ENCODE measurements around the gene NCAPH2.
A peak's percentile ranks its signal among the peaks of the same experiment; 100 is the strongest.

NCAPH2 gene

DNA sequence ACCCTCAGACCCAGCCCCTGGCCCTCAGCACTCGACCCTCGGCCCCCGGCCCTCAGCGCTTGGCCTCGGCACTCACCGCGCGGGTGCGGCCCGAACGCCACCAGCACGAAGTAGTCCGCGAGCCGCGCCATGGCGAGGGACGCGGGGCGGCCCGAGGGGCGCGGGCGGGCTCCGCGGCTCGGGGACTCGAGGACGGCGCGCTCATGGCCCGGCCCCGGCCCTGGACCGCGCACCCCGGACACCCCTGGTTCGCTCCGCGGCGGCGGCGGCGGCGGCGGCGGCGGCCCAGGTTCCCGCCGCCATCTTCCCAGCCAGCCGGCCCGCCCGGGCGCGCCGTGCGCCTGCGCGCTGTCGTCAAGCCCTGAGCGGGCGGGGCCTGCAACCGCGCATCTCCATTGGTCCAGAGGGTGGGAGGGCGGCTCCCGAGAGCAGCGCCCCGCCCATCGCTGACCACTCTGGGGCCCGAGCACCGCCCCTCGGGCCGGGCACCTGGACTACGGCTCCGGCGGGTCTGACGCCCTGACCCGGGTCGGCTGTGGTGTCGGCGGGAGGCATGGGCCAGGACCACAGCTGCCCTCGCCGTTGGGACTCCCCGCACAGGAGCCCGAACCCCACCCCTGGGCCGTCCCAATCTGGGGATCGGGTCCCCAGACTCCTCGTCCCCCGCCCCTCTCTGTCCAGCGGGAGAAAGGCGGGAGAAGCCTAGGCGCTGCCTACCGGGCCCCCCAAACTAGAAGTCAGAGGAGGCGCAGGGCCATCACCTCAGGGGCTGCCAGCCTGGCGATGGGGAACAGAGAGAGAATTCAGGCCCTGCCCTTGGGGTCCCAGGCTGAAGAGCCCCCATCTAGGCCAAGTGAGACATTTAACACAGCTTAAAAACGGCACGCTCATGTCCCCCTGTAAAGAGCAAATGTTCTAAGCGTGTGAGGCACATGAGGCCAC is 33.0 kb upstream of the NCAPH2 start, which contains the start of gene SBF1:
TSS of gene SBF1 (minus strand) at position 326 of the 942 bp plus-strand sequence. CDS start at position 131, 195 bp downstream.
- TF ChIP-seq, protein P1, sequence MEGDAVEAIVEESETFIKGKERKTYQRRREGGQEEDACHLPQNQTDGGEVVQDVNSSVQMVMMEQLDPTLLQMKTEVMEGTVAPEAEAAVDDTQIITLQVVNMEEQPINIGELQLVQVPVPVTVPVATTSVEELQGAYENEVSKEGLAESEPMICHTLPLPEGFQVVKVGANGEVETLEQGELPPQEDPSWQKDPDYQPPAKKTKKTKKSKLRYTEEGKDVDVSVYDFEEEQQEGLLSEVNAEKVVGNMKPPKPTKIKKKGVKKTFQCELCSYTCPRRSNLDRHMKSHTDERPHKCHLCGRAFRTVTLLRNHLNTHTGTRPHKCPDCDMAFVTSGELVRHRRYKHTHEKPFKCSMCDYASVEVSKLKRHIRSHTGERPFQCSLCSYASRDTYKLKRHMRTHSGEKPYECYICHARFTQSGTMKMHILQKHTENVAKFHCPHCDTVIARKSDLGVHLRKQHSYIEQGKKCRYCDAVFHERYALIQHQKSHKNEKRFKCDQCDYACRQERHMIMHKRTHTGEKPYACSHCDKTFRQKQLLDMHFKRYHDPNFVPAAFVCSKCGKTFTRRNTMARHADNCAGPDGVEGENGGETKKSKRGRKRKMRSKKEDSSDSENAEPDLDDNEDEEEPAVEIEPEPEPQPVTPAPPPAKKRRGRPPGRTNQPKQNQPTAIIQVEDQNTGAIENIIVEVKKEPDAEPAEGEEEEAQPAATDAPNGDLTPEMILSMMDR (conservative IDR thresholded peaks at IDR 0.05; ENCODE audit: low read depth, low read length) = no peak
- peak; percentile 52 for DNase-seq (ENCODE audit: low read depth)
- H3K4me3 ChIP-seq (ENCODE audit: low read length) = peak within 1 kb of the TSS; percentile 63

DNA sequence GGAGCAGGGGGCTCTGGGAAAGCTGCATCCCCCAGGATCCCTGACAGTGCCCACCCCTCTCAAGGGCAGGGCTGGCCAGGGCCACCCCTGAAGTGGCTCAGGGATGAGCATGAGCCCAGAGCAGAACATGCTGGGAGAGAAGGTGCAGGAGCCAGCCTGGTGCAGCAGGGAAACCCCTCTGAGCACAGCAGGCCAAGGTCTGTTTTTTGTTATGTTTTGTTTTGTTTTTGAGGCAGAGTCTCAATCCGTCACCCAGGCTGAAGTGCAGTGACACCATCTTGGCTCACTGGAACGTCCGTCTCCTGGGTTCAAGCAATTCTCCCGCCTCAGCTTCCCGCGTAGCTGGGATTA is 32.4 kb upstream of the NCAPH2 start:
- TF ChIP-seq, protein P1 (conservative IDR thresholded peaks at IDR 0.05; ENCODE audit: low read depth, low read length) = no peak
- H3K4me3 ChIP-seq (ENCODE audit: low read length) = no peak overlapping the region
- DNase-seq (ENCODE audit: low read depth) = no peak

DNA sequence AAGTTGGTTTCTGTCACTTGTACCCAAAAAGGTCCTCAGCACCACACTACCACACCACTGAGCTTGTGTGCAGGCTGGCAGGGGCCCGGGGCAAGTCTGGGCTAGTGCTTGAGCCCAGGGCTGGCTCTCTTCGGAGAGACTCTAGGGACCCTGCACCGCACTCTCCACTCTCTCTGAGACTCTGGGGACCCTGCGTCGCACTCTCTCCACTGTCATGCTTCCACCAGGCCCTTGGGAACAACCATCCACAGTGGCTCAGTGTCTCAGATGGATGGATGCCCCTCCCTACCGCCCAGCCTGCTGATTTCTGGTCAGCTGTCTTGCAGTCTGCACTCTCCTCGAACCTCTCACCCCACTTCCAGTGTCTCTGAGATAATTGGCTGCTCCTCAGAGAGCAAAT is 31.2 kb upstream of the NCAPH2 start:
- TF ChIP-seq, protein P1 (conservative IDR thresholded peaks at IDR 0.05; ENCODE audit: low read depth, low read length) = no peak
- DNase-seq (ENCODE audit: low read depth) = no peak
- H3K4me3 ChIP-seq (ENCODE audit: low read length) = no peak overlapping the region

DNA sequence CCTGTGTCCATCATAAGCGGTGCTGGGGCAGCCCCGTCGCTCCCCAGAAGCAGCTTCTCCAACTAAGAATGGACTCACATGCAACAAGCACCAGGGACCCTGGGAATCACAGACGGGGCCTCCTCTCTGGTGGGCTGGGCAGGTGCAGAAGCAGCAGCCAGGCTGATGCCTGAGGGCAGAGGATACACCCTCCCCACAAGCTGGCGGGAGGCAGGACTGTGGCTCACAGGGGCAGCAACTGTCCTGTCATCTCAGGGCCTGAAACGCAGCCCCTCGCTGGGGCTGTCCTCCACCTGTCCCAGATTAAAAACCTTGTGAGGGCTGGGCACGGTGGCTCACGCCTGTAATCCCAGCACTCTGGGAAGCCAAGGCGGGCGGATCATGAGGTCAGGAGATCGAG is 30.1 kb upstream of the NCAPH2 start:
- TF ChIP-seq, protein P1 (conservative IDR thresholded peaks at IDR 0.05; ENCODE audit: low read depth, low read length) = no peak
- no peak overlapping the region for H3K4me3 ChIP-seq (ENCODE audit: low read length)
- DNase-seq (ENCODE audit: low read depth) = no peak

DNA sequence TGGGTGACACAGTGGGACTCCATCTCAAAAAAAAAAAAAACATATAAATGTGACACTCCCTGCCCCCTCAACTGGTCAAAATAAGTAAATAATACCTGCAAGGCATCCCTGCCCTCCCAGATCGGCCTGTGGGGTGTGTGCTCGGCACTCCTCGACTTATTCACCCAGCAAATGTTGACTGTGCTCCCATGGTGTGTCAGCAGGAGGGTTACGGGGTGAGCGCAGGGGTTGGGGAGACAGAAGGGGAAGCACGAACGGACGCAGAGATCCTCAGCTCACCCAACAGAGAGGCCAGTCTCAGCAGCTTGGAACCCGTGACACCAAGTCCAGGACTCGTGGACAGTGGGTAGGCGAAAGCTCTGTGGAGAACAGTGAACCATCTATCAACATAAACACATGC is 28.3 kb upstream of the NCAPH2 start:
- no peak overlapping the region for H3K4me3 ChIP-seq (ENCODE audit: low read length)
- DNase-seq (ENCODE audit: low read depth) = no peak
- TF ChIP-seq, protein P1 (conservative IDR thresholded peaks at IDR 0.05; ENCODE audit: low read depth, low read length) = no peak

DNA sequence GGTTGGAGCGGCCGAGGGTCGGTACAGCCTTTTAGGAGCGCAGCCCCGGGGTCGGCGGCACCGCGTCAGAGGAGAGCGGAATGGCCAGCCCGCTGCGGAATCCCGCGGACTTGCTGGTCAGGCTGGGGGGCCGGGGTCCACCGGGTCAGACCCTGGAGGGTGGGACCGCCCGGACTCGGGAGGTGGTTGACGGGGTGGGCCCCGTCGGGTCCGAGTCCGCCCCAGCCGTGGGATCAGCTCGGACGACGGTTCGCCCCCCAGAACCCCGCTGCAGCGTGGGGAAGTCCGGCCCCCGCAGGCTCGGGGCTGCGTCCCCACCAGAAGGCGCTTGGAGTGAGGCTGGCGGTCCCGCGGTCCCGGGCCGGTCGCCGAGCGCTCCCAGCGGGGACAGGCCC is 27.0 kb upstream of the NCAPH2 start:
- TF ChIP-seq, protein P1 (conservative IDR thresholded peaks at IDR 0.05; ENCODE audit: low read depth, low read length) = no peak
- no peak overlapping the region for H3K4me3 ChIP-seq (ENCODE audit: low read length)

More for the DNA sequence above, 27.0 kb upstream of the NCAPH2 start:
- no peak for DNase-seq (ENCODE audit: low read depth)
